HepG2 (cell line): ENCODE data around the gene HLF. TPM values are rescaled to one million over a fixed set of nuclear protein-coding genes. Genes with fewer than 3 reads are reported as not detected.

Experiments
- ATF1 ChIP-seq: IDR thresholded peaks from 2 replicates; pipeline ENCODE4 v1.6.1; 2016; ENCODE audit warnings: mild to moderate bottlenecking, control low read depth
- CHCHD3 ChIP-seq: sonication (generic); formaldehyde crosslinking; IDR thresholded peaks from 2 replicates; pipeline ENCODE4 v1.8.0; 2022; ENCODE audit warnings: mild to moderate bottlenecking, missing genetic modification reagents, moderate library complexity
- DNMT1 ChIP-seq: sonication (generic); formaldehyde crosslinking; IDR thresholded peaks from 2 replicates; pipeline ENCODE4 v1.5.1; 2020; ENCODE audit warnings: mild to moderate bottlenecking, missing genetic modification reagents
- IKZF4 ChIP-seq: sonication (generic); formaldehyde crosslinking; IDR thresholded peaks from 2 replicates; pipeline ENCODE4 v1.5.1; 2020; ENCODE audit warnings: borderline replicate concordance, mild to moderate bottlenecking, low read depth, missing genetic modification reagents; ENCODE audit errors: not compliant biosample characterization
- KLF15 ChIP-seq: sonication (generic); formaldehyde crosslinking; IDR thresholded peaks from 2 replicates; pipeline ENCODE4 v1.8.1; 2023; ENCODE audit warnings: borderline replicate concordance, mild to moderate bottlenecking, inconsistent platforms, missing genetic modification reagents, mixed read lengths
- KMT2B ChIP-seq: IDR thresholded peaks from 2 replicates; pipeline ENCODE4 v1.6.1; 2016; ENCODE audit warnings: missing genetic modification reagents, missing compliant biosample characterization
- MAFF ChIP-seq: IDR thresholded peaks from 2 replicates; pipeline ENCODE4 v1.6.1; 2011; ENCODE audit warnings: low read depth, low read length, improper control_type of control experiment
- MED1 ChIP-seq: sonication (generic); formaldehyde crosslinking; IDR thresholded peaks from 2 replicates; pipeline ENCODE4 v1.4.0; 2020; ENCODE audit warnings: missing genetic modification reagents
- ZNF441 ChIP-seq: sonication (generic); formaldehyde crosslinking; IDR thresholded peaks from 2 replicates; pipeline ENCODE4 v1.7.0; 2021; ENCODE audit warnings: missing genetic modification reagents, borderline replicate concordance
- ZNF772 ChIP-seq: sonication (generic); formaldehyde crosslinking; IDR thresholded peaks from 2 replicates; pipeline ENCODE4 v1.5.0; 2020; ENCODE audit warnings: mild to moderate bottlenecking, missing genetic modification reagents
- polyA plus RNA-seq, 8 experiments: library from polyadenylated mRNA; depleted of rRNA in 3 of 8; stranded (reverse) in 7 of 8; unstranded in 1 of 8; fragments of >200 nt; fragmentation: Illumina TruSeq in 4 of 8; extraction: Trizol in 4 of 8; gene quantifications; 2 replicates each; pipeline versions ENCODE4 v1.2.1 to v1.2.3, GENCODE V29; 2011 to 2016; ENCODE audit warnings: low read depth in 4 of 8, missing spikeins in 1 of 8, mixed read lengths in 1 of 8; ENCODE audit not compliant: insufficient read depth in 1 of 8
- total RNA-seq, 5 experiments: library from RNA; depleted of rRNA; stranded (reverse); fragments of >200 nt; fragmentation: Illumina TruSeq; extraction: Trizol; gene quantifications; 2 replicates each; pipeline ENCODE4 v1.2.3, GENCODE V29; 2016; ENCODE audit warnings: low read depth in 1 of 5
- TF ChIP-seq, protein P1 (sequence below): sonication (generic); formaldehyde crosslinking; IDR thresholded peaks from 2 replicates; pipeline ENCODE4 v1.5.1; 2020; ENCODE audit warnings: mild to moderate bottlenecking, missing genetic modification reagents, borderline replicate concordance
- TF ChIP-seq, protein P2 (sequence below): sonication (generic); formaldehyde crosslinking; IDR thresholded peaks from 2 replicates; pipeline ENCODE4 v1.4.0; 2020; ENCODE audit warnings: missing genetic modification reagents
- TF ChIP-seq, protein P3 (sequence below): sonication (generic); formaldehyde crosslinking; IDR thresholded peaks from 2 replicates; pipeline ENCODE4 v1.9.0; 2021; ENCODE audit warnings: missing genetic modification reagents, borderline replicate concordance
- TF ChIP-seq, protein P4 (sequence below): sonication (generic); formaldehyde crosslinking; IDR thresholded peaks from 2 replicates; pipeline ENCODE4 v1.8.0; 2022; ENCODE audit warnings: missing genetic modification reagents, mild to moderate bottlenecking, borderline replicate concordance
- TF ChIP-seq, protein P5 (sequence below), 2 experiments: sonication (generic) in 1 of 2; formaldehyde crosslinking in 1 of 2; IDR thresholded peaks; 2 replicates each; pipeline versions ENCODE4 v1.5.1 to v1.6.1; 2011 to 2020; ENCODE audit warnings: borderline replicate concordance in 1 of 2, low read depth in 1 of 2, low read length in 1 of 2, mild to moderate bottlenecking in 1 of 2, missing genetic modification reagents in 1 of 2, moderate library complexity in 1 of 2

Gene HLF
- total and polyA plus RNA-seq, 2 of the 13 experiments (the other 11 are each of a cell fraction or from before 2014, with no cell fraction given), result 202 to 346 TPM

DNA sequence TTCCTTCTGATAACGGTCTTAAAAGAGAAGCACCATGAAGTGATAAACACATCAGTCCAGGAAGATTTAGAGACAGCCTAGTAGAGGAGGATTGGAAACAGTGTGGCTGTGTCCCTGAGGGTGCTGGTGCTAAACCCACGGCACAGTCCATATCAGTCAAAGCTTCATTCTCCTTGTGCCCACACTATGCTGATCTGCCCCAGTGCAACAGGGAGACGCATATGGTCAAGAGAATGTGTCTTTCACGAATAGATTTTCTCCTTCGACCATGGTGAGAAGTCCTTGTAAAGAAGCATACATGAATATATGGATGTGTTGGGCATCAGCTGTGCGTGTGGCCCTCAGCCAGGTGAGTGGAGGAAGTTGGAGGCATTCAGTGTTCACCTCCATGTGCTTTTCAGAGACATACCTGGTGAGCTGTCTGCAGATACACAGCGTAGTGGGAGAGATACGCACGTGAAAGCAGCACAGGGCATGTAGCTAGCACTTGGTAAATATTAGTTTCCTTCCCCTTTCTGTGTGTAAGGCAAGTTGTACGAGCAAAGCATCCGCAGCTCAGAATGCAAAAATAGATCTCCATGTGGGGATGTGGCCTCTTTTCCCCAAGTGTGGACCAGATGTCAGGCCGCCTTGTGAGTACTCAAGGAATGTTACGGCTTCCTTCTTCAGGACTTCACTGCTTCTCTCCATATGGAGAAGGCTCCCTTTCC is 29.4 kb downstream of the HLF start (continued):
- TF ChIP-seq, protein P1, sequence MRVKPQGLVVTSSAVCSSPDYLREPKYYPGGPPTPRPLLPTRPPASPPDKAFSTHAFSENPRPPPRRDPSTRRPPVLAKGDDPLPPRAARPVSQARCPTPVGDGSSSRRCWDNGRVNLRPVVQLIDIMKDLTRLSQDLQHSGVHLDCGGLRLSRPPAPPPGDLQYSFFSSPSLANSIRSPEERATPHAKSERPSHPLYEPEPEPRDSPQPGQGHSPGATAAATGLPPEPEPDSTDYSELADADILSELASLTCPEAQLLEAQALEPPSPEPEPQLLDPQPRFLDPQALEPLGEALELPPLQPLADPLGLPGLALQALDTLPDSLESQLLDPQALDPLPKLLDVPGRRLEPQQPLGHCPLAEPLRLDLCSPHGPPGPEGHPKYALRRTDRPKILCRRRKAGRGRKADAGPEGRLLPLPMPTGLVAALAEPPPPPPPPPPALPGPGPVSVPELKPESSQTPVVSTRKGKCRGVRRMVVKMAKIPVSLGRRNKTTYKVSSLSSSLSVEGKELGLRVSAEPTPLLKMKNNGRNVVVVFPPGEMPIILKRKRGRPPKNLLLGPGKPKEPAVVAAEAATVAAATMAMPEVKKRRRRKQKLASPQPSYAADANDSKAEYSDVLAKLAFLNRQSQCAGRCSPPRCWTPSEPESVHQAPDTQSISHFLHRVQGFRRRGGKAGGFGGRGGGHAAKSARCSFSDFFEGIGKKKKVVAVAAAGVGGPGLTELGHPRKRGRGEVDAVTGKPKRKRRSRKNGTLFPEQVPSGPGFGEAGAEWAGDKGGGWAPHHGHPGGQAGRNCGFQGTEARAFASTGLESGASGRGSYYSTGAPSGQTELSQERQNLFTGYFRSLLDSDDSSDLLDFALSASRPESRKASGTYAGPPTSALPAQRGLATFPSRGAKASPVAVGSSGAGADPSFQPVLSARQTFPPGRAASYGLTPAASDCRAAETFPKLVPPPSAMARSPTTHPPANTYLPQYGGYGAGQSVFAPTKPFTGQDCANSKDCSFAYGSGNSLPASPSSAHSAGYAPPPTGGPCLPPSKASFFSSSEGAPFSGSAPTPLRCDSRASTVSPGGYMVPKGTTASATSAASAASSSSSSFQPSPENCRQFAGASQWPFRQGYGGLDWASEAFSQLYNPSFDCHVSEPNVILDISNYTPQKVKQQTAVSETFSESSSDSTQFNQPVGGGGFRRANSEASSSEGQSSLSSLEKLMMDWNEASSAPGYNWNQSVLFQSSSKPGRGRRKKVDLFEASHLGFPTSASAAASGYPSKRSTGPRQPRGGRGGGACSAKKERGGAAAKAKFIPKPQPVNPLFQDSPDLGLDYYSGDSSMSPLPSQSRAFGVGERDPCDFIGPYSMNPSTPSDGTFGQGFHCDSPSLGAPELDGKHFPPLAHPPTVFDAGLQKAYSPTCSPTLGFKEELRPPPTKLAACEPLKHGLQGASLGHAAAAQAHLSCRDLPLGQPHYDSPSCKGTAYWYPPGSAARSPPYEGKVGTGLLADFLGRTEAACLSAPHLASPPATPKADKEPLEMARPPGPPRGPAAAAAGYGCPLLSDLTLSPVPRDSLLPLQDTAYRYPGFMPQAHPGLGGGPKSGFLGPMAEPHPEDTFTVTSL (CRISPR knock-in tag), result no peak
- TF ChIP-seq CHCHD3 (CRISPR knock-in tag) (no peak), ZNF441 (CRISPR knock-in tag) (no peak), KLF15 (CRISPR knock-in tag) (no peak), ZNF772 (0 out of 2 replicates have a peak, but pooled peaks have one; percentile 32), ATF1 (CRISPR knock-in tag) (no peak), DNMT1 (CRISPR knock-in tag) (no peak), MAFF (no peak), KMT2B (no peak), MED1 (CRISPR knock-in tag) (peak; percentile 33; the same call in 1 of the 2 replicates), IKZF4 (CRISPR knock-in tag) (no peak)
- TF ChIP-seq, protein P2, sequence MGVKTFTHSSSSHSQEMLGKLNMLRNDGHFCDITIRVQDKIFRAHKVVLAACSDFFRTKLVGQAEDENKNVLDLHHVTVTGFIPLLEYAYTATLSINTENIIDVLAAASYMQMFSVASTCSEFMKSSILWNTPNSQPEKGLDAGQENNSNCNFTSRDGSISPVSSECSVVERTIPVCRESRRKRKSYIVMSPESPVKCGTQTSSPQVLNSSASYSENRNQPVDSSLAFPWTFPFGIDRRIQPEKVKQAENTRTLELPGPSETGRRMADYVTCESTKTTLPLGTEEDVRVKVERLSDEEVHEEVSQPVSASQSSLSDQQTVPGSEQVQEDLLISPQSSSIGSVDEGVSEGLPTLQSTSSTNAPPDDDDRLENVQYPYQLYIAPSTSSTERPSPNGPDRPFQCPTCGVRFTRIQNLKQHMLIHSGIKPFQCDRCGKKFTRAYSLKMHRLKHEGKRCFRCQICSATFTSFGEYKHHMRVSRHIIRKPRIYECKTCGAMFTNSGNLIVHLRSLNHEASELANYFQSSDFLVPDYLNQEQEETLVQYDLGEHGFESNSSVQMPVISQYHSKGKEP (CRISPR knock-in tag), result no peak
- TF ChIP-seq, protein P3, sequence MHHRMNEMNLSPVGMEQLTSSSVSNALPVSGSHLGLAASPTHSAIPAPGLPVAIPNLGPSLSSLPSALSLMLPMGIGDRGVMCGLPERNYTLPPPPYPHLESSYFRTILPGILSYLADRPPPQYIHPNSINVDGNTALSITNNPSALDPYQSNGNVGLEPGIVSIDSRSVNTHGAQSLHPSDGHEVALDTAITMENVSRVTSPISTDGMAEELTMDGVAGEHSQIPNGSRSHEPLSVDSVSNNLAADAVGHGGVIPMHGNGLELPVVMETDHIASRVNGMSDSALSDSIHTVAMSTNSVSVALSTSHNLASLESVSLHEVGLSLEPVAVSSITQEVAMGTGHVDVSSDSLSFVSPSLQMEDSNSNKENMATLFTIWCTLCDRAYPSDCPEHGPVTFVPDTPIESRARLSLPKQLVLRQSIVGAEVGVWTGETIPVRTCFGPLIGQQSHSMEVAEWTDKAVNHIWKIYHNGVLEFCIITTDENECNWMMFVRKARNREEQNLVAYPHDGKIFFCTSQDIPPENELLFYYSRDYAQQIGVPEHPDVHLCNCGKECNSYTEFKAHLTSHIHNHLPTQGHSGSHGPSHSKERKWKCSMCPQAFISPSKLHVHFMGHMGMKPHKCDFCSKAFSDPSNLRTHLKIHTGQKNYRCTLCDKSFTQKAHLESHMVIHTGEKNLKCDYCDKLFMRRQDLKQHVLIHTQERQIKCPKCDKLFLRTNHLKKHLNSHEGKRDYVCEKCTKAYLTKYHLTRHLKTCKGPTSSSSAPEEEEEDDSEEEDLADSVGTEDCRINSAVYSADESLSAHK, result no peak
- TF ChIP-seq, protein P4, sequence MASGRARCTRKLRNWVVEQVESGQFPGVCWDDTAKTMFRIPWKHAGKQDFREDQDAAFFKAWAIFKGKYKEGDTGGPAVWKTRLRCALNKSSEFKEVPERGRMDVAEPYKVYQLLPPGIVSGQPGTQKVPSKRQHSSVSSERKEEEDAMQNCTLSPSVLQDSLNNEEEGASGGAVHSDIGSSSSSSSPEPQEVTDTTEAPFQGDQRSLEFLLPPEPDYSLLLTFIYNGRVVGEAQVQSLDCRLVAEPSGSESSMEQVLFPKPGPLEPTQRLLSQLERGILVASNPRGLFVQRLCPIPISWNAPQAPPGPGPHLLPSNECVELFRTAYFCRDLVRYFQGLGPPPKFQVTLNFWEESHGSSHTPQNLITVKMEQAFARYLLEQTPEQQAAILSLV, result no peak
- TF ChIP-seq, protein P5, sequence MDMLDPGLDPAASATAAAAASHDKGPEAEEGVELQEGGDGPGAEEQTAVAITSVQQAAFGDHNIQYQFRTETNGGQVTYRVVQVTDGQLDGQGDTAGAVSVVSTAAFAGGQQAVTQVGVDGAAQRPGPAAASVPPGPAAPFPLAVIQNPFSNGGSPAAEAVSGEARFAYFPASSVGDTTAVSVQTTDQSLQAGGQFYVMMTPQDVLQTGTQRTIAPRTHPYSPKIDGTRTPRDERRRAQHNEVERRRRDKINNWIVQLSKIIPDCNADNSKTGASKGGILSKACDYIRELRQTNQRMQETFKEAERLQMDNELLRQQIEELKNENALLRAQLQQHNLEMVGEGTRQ (IDR thresholded peaks at IDR 0.05; ENCODE audit: low read depth, low read length), result no peak
- TF ChIP-seq, protein P5 (CRISPR knock-in tag; IDR thresholded peaks at IDR 0.05; ENCODE audit: borderline replicate concordance), result no peak
